Measurements from ENCODE around the gene CCDC157.
A peak's percentile ranks its signal among the peaks of the same experiment; 100 is the strongest.

The CCDC157 gene

DNA sequence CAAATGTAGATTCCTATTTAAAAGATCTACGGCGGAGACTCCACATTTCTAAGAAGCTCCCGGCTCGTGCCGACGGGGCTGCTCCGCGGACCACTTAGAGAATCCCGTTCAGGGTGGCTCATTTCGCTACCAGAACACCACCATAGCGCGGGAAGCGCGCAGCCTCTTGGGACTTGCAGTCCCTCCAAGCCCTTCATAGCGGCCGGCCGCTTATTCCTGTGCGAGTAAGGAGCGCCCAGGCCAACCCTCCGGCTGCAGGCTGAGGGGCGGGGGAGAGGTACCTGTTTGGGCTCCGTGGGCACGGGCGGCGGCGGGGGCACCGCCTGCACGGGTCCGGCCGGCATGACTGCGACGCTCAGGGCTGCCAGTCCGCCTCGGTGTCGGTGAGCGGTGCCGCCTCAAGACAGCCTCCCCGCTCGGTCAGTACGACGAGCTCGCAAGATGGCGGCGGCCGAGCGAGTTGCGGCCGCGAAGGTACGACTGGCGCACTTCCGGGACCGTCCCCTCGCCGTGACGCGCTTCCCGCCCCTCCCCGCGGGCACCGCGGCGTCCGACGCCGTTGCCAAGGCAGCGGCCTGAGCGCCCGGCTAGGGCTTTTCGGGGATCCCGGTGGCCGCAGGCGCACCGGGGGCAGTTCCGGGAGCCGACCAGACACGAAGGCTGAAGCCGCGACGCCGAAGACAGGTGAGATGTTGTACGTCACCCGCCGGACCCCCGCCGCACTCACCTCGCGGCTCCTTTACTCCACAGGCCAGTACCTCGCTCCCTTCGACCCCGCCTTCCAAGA is at the start of gene CCDC157, which contains the start of gene SF3A1:
TSS of gene CCDC157 (plus strand) at position 559 of the 787 bp plus-strand sequence. CDS start 8,994 bp downstream, outside the sequence.
TSS of gene SF3A1 (minus strand) at position 446 of the 787 bp plus-strand sequence. CDS start at position 344, 102 bp downstream.
- peak; percentile 88 for DNase-seq (ENCODE audit: low spot score)

DNA sequence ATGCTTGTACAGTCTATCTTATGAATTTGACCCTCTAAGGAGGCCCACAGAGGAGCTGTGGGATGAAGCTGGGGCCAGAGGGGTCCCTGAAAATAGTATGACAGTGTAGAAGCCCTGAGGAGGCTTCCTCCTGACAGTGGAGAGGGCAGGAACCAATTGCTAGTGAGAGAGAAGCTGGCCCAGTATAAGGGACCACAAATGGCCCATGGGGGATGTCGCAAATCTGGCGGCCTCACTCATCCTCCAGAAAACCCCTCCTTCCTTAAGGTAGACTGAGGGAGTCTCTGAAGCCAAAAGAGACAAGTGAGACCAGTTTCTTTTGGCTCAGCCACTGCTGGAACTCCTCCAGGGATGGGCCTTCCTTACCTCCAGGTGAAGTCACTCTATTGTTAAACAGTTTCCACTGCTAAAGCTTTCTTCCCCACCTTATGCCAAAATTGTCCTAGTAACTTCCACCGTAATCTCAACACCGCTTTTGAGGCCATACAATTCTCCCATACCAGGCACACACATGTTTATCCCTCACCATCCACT is 49.7 kb upstream of the CCDC157 start:
- DNase-seq (ENCODE audit: low spot score), result no peak

DNA sequence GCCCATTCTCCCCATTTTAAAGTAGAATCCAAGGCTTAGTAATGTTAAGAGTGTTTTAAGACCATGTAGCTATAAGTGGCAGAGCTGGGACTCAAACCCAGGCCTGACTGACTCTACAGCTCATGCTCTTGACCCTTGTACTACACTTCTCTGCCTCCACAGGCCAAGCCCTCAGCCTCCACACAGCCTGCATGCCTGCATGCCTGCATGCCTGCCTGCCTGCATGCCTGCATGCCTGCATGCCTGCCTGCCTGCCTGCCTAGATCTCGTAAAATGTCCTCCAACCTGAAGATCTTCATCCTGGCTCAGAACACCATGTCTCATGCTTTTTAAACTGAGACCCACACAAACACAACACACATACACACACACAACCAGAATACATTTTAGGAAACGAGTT is 48.7 kb upstream of the CCDC157 start:
- DNase-seq (ENCODE audit: low spot score), result no peak

DNA sequence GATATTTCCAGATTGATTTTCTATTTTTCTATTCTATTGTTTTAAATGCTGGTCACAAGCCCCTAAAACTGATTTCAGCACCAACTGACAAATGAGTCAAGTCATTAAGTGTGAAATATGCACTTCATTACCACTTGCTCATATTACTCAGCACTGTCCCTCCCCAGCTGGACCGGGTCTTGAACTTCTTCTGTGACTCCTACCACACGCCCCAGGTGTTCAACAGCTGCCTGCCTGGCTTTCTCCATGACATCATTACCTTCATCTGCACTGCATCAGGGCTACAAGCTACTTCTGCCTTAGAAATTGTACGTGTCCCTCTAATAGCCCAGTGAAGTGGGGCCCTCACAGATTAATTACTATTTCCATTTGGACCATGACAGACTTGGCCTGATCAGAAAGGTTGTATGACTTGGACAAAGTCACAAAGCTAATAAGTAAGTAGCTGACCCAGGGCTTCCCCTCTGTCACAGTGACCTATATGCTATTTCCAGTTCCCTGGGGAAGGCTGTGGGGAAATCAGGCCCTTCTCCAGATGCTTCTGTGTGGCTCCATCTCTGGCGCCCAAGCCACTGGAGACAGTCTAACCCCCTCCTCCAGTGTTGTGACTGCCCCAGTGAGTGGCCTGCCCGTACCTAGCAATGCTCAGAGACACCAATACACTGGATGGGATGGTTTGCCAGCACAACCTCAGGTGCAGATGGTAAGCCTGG is 48.1 kb upstream of the CCDC157 start:
- no peak for DNase-seq (ENCODE audit: low spot score)

DNA sequence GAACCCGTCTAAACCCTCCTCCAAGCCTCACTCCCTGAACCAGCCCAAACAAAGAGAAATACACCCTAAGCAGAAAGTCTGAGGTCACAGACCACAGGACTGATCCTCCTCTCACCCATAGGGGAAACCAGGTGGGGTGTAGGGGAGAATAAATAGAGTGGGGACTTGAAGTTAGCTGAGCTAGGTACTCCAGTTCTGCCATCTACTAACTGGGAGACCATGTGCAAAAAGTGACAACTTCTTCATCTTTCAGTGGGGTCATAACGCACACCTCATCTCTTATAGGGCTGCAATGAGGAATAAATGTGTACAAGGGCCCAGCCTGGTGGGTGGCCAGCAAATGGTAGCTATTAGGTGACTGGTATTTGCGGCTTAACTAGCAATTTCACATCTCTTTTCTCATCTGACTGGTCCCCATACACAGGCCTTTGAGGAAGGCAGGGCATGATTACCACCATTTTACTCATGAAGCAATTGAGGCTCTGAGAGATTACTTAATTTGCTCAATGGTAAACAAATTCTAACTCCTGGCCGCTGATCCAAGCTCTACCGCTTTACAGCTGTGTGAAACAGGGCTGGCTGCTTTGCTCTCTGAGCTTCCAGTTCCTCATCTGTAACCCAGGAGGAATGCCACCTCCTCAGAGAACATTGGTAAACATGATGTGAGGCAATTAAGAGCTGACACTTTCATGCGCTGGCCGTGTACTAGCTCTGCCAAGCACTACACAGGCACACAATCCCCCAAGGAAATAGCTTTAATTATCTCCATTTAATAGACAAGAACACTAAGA is 46.7 kb upstream of the CCDC157 start:
- DNase-seq (ENCODE audit: low spot score), result no peak

DNA sequence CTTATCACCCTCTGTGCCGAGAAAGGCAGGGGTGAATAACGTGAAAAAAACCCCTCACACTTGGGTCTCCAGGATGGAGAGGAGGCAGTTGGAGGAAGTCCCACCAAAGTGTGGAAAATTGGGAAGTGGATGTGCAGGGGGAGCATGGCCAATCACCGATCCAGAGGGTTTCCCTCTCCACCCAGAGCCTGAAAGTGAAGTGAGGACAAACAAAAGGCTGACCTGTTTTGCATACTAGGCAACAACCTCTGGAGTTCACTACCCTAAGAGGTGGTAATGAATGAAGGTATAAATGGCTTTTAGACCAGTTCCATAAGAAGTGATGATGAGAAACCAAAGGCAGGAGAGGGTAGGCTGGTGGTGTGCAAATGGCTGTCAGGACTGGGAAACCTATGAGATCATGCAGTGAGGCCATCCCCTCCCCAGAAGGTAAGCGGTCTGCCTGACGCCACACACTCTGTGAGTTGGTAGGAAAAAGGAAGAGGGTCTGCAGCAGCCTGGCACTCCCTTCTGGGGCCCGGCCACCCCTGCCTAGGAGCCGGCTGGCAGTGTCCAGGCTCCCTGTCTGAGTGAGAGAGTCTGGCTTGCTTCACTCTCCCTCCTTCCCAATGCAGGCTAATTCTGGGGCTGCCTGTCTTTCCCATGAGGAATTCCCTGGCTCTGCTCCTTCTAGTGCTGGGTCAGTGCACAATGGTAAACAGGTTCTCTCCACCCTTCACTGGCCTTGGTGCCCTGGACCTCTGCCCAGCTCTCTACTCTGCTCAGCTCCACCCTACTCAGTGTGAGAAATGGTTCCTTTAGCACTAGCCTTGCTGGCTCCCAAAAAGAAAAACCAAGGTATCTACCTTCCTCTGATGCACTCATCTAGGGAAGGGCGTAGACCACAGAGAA is 45.7 kb upstream of the CCDC157 start:
- DNase-seq (ENCODE audit: low spot score), result no peak

DNA sequence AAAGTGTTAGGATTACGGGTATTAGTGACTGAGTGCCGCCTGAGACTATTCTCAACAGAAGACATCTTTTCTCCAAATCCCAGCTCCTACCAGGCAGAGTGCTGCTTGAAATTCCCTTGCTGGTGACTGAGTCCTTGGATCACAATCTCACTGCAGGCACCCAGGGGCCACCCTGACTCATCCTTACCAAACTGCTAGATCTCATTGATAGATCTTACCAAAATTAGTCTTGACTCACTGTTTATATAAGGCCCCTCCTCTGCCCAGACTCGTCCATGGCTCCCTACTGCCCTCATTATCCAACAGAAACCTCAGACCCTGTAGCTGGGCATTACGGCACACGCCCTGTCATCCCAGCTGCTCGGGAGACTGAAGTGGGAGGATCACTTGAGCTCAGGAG is 44.8 kb upstream of the CCDC157 start:
- DNase-seq (ENCODE audit: low spot score), result no peak

DNA sequence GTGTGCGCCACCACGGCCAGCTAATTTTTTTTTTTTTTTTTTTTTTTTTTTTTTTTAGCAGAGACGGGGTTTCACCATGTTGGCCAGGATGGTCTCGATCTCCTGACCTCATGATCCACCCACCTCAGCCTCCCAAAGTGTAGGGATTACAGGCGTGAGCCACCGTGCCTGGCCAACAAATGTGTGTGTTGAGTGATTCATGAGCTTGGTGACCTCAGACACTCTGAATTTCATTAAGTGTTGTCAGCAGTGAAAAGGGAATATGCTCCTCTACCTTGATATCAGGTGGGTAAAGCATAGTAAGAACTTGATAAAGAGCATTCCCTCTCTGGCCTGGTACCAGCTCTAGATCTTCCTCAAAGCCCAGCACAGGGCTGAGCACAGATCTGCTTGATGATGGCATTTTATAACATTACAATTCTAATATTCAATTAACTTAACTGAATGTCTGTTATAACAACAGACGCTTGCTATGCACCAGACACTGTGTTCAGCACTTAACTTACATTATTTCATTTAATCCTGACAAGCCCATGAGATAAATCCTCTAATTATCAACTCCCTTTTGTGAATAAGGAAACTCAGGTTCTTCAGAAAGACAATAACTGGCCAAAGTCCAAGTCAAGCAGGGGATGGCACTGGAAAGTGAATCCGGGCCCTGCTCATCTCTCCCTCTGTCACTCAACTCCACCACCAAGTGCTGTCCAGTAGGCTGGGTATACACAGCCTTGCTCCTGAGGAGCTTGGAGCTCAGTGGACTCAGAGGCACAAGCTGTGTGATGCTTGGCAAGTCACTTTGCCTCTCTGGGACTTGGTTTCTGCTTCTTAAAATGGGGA is 43.1 kb upstream of the CCDC157 start:
- no peak for DNase-seq (ENCODE audit: low spot score)

DNA sequence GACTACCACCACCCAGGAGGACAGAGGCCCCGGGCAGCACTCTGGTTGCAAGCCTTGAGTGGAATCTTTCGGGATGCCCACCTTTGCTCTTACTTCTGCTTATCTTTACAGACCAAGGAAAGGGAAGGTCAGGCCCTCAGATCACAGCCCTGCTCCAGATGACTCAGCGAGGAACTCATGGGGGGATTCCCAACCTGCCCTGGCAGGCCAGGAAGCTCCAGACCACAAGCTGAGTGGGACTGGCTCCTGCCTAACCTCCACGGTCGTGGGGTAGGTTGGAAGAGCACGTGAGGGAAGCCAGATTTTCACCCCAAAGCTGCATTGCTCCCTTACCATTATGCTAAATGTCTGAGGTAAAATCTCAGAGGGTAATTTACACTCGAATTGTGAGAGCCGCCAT is 41.9 kb upstream of the CCDC157 start:
- no peak for DNase-seq (ENCODE audit: low spot score)

DNA sequence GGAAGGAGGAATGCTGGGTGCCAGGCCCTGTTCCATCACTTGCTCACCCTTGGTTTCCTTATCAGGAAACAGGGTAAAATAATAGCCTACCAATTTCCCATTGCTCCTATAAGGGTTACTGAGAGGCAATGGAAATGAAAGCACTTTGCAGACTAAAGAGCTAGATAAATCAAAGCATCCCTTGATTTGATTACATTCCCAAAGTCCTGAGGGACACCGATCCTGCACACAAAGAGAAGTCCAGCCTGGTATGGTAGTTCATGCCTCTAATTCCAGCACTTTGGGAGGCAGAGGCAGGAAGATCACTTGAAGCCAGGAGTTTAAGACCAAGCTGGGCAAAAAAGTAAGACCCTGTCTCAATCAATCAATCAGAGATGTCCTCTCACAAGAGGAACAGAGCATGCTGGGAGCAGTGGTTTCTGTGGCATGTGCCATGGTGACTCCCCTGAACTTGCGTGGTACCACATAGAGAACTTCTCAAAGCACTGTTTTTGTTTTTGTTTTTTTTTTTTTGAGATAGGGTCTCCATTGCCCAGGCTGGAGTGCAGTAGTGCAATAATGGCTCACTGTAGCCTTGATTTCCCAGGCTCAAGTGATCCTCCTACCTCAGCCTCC is 40.7 kb upstream of the CCDC157 start:
- no peak for DNase-seq (ENCODE audit: low spot score)

DNA sequence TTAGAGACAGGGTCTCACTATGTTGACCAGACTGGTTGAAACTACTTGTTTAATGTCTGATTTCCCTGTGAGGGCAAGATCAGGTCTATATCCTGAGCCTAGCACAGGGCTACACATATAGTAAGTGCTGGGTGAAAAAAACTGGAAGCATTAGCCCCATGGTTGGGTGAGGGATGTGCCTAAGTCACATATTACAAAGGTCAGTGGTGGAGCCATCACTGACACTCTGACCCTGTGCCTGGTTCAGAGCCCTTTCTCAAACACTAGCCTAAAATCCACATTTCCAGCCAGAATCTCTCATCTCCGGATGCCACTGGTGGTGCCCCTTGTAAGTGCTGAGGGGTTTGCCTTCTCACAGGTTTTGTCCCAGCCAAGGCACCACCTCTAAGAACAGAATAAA is 39.0 kb upstream of the CCDC157 start:
- no peak for DNase-seq (ENCODE audit: low spot score)

DNA sequence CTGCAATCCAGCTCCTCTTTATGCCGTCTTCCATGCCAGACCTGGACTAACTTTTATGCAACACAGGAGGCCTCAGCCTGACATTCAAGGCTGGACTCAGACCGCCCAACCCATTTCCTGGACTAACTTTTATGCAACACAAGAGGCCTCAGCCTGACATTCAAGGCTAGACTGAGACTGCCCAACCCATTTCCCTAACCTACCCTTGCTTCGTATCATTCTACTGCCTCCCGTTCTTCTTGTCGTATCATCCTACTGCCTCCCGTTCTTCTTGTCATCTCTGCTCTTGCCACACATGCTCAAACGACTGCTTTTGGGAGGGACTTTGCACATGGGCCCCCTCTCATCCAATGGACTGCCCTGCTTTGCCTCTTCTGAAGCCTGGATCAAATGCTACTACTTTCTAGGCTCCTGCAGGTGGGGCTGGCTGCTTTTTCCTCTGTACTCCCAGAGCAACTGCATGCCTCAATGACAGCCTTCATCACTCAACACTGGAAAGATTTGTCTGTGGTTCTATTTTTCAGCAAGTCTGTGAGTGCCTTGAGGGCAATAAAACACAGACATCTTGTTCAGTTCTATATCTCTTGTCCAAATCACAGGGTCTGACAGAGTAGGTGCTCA is 37.9 kb upstream of the CCDC157 start:
- DNase-seq (ENCODE audit: low spot score), result no peak

DNA sequence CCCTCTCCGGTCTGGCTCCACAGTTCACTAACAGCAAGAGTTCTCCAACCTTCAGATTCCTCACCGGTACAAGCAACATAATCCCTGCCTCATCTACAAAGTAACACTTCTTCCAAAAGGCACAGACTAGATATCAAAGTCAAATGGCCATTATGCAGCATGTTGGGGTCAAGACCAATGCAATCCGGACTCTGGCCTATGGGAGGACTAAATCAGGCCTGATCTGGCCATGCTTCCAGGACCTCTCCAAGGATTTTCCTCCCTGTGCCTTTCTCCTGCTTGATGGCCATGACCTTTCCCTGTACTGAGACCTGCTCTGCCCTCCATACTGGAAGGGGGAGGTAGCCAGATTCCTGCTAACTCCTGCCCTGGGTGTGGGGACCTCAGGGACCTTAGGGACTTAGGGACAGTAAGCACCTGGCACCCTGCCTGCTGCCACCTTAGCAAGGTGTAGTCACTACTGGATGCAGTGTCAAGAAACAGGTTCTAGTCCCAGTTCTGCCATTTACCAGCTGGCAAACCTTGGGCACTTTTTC is 36.7 kb upstream of the CCDC157 start:
- DNase-seq (ENCODE audit: low spot score), result no peak

DNA sequence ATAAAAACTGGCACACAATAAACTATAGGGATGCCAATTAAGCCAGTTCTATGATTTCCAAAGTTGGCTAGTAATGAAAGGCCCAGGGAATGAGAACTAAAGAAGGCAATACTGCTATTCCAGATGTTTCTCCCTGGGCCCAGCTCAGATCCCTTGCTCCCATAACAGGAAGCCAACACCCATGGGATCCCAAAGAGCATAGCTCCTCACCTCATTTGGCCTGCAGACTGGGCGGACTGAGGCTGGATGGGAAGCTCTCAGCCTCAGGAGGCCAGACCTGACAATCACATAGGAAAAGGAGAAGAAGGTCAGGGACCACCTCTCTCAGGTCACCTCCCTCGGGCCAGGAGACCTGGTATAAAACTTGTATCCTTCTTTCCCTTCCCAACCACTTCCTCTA is 35.3 kb upstream of the CCDC157 start:
- DNase-seq (ENCODE audit: low spot score), result no peak

DNA sequence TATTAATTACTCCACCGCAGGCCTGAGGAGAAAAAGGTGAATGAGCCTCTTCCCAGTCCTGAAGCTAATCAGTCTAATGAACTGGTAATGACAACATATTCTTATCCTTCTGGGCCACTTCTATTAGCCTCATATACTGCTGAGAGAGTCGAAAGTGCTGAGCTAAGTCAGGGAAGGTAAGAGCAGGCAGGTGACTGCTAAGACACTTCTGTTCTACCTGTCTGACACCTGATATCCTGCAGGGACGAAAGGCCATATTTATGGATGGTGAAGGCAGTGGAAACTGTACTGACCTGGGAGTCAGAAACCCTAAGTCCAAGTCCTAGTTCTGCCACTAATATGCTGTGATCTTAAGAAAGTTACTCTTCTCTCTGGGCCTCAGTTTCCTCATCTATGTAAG is 33.6 kb upstream of the CCDC157 start:
- no peak for DNase-seq (ENCODE audit: low spot score)

DNA sequence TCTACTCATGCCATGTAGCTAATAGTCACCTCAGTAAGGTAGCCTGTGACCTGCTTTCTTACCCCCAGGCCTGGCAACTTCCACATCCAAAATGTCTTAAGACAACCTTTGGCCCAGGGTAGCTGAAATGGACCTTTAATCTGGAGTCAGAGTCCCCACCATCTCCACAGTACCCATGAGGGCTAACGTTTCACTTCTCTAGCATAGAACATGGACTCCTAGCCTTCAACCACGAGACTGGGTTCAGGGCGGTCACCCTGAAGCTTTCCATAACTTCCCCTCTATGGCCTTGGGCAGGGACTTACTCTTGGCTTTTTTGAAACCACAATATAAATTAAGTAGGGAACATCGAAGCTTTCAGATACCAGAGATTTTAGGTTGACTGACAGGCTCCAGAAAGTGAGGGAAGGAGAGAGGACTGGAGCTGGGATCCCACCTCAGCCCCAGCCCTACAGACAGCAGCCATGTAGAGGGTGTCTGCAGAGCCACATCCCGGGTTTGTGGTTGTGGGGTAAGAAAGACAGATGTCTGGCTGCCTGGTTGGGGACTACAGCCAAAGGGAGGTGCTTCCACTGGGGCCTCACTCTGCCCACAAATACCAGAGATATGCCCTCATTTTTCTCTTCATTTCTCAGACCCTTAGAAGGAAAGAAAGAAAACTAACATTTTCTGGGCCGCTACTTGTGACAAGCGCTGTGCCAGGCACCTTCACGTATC is 32.6 kb upstream of the CCDC157 start:
- DNase-seq (ENCODE audit: low spot score), result no peak

DNA sequence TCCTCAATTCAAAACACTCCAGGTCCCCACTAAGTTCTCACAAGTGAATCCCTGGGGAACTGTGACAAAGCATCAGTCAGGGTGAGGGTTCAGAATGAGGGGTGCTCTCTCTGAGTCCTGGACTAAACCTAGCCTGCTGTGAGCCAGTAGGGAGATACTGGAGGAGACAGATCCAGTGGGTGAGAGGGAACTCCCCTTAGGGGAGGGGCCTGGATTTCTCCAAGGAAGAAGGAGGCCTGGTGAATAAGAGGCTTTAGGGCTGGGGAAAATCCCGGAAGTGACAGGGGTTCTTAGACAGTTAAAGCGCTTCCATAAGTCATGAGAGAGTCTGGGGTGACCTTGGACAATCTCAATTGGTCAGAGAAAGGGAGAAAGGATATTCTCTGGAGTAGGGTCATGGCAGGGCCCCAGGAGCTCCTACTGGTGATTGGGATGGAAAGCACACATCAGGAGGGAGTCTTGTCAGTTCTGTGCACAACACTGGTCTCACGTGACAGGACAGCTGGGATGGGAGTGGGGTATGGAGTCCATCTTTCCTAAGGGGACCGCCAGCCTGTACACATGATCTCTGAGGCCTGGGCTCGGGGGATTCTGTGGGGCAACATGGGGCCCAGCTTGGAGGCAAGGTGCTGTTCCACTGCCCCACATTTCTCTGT is 31.6 kb upstream of the CCDC157 start:
- no peak for DNase-seq (ENCODE audit: low spot score)

DNA sequence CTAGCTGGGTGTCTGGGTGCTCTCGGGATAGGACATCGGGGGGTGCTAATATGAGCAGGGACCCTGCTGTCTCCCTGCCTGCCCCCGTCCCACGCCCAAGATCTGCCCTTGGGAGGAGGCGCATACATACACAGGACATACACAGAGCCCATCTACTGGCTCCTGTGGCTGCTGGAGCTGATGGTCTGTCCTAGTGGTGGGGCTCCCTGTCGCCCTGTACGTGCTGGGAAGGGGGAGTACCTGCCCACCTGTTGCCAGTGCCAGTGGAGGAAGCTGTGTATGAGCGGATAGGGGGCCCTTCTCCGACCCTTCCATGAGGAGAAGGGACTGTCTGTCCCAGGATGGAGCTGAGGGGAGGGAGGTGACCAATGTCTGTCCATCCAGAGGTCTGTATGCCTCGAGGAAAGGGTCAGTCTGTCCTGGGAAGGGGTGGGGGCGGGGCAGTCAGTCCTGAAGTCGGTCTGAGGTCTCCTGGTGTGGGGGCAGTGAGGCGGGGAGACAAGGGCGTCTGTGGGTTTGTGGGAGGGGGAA is 31.0 kb upstream of the CCDC157 start:
- DNase-seq (ENCODE audit: low spot score), result no peak

Measured in LoVo (cell line).